ENCODE results near the gene ISCA2.
A peak's percentile ranks its signal among the peaks of the same experiment; 100 is the strongest.

The ISCA2 gene

GRCh38 chr14:74524076-74524811 is 30.7 kb downstream of the ISCA2 start:
- no peak overlapping the region for H3K4me3 ChIP-seq (ENCODE audit: control insufficient read depth, low read depth, low read length)
- DNase-seq (ENCODE audit: low read depth), result peak; percentile 40
- TF ChIP-seq, protein P1, sequence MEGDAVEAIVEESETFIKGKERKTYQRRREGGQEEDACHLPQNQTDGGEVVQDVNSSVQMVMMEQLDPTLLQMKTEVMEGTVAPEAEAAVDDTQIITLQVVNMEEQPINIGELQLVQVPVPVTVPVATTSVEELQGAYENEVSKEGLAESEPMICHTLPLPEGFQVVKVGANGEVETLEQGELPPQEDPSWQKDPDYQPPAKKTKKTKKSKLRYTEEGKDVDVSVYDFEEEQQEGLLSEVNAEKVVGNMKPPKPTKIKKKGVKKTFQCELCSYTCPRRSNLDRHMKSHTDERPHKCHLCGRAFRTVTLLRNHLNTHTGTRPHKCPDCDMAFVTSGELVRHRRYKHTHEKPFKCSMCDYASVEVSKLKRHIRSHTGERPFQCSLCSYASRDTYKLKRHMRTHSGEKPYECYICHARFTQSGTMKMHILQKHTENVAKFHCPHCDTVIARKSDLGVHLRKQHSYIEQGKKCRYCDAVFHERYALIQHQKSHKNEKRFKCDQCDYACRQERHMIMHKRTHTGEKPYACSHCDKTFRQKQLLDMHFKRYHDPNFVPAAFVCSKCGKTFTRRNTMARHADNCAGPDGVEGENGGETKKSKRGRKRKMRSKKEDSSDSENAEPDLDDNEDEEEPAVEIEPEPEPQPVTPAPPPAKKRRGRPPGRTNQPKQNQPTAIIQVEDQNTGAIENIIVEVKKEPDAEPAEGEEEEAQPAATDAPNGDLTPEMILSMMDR (conservative IDR thresholded peaks at IDR 0.05; ENCODE audit: control insufficient read depth, insufficient read depth, low read depth, low read length), result no peak

GRCh38 chr14:74524812-74525135 is 31.2 kb downstream of the ISCA2 start:
- H3K4me3 ChIP-seq (ENCODE audit: control insufficient read depth, low read depth, low read length), result no peak overlapping the region
- TF ChIP-seq, protein P1 (conservative IDR thresholded peaks at IDR 0.05; ENCODE audit: control insufficient read depth, insufficient read depth, low read depth, low read length), result no peak
- no peak for DNase-seq (ENCODE audit: low read depth)

GRCh38 chr14:74525361-74525851 is 31.8 kb downstream of the ISCA2 start:
- H3K4me3 ChIP-seq (ENCODE audit: control insufficient read depth, low read depth, low read length), result no peak overlapping the region
- TF ChIP-seq, protein P1 (conservative IDR thresholded peaks at IDR 0.05; ENCODE audit: control insufficient read depth, insufficient read depth, low read depth, low read length), result no peak
- DNase-seq (ENCODE audit: low read depth), result no peak

- H3K4me3 ChIP-seq (ENCODE audit: control insufficient read depth, low read depth, low read length), result no peak overlapping the region
- DNase-seq (ENCODE audit: low read depth), result no peak
- TF ChIP-seq, protein P1 (conservative IDR thresholded peaks at IDR 0.05; ENCODE audit: control insufficient read depth, insufficient read depth, low read depth, low read length), result no peak
These were observed 33.5 kb downstream of the ISCA2 start for GRCh38 chr14:74526854-74527585.

- no peak overlapping the region for H3K4me3 ChIP-seq (ENCODE audit: control insufficient read depth, low read depth, low read length)
- TF ChIP-seq, protein P1 (conservative IDR thresholded peaks at IDR 0.05; ENCODE audit: control insufficient read depth, insufficient read depth, low read depth, low read length), result no peak
- no peak for DNase-seq (ENCODE audit: low read depth)
These were observed 34.2 kb downstream of the ISCA2 start for GRCh38 chr14:74527736-74528280.

GRCh38 chr14:74528406-74528805 is 34.8 kb downstream of the ISCA2 start:
- TF ChIP-seq, protein P1 (conservative IDR thresholded peaks at IDR 0.05; ENCODE audit: control insufficient read depth, insufficient read depth, low read depth, low read length), result no peak
- H3K4me3 ChIP-seq (ENCODE audit: control insufficient read depth, low read depth, low read length), result no peak overlapping the region

More at GRCh38 chr14:74528406-74528805, 34.8 kb downstream of the ISCA2 start:
- no peak for DNase-seq (ENCODE audit: low read depth)

All from fibroblast of mammary gland (primary cell).